GM19025 (cell line): ENCODE results near the gene HOXD11.

Experiments
- ATAC-seq: cut with Tn5 transposase; IDR thresholded peaks from one replicate; pipeline ENCODE4 v1.9.1; 2021; ENCODE audit warnings: mild to moderate bottlenecking, low read depth, moderate library complexity; ENCODE audit not compliant: unreplicated experiment

HOXD11 gene

DNA sequence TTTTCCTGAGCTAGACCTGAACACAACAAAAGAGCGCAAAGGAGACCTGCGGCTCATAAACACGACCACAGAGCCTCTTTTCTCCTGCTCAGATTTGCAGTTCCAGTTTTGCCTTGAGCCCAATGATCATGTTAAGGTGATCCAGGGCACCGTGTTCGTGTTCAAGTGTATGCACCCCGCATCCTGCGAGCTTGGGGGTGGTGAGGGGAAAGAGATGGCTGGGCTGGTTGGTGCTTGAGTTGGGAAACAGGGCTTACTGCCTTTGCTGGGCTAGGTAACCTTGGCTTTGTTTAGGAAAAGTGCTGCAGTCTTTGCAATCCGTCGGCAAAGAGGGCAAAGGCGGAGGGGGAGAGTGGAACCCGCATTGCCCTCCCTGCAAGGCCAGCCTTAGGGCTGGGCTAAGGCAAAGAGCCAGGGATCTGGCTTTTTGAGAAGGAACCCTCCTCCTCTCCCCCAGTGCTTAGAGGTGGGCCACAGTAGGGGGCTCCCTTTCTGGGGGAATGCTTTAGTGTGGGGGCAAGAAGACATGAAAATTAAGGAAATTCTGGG lies 10.8 kb downstream of the HOXD11 start:
- ATAC-seq, result no peak

DNA sequence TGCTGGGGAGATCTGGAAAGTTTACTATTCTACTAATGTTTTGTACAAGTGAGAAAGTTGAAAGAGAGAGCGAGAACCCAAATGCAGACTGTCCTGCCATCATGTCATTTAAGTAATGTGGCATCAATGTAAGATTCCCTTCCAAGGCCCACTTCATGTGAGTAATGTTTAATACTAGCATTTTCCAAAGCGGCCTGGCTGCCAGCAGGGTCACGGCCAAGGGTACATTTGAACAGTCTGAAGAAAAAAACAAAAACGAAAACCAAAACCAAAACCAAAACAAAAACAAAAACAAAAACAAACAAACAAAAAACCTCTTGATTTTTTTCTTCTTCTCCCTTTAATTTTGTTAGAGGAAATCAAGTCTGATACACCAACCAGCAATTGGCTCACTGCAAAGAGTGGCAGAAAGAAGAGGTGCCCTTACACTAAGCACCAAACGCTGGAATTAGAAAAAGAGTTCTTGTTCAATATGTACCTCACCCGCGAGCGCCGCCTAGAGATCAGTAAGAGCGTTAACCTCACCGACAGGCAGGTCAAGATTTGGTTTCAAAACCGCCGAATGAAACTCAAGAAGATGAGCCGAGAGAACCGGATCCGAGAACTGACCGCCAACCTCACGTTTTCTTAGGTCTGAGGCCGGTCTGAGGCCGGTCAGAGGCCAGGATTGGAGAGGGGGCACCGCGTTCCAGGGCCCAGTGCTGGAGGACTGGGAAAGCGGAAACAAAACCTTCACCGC lies 11.7 kb downstream of the HOXD11 start:
- ATAC-seq, result no peak

DNA sequence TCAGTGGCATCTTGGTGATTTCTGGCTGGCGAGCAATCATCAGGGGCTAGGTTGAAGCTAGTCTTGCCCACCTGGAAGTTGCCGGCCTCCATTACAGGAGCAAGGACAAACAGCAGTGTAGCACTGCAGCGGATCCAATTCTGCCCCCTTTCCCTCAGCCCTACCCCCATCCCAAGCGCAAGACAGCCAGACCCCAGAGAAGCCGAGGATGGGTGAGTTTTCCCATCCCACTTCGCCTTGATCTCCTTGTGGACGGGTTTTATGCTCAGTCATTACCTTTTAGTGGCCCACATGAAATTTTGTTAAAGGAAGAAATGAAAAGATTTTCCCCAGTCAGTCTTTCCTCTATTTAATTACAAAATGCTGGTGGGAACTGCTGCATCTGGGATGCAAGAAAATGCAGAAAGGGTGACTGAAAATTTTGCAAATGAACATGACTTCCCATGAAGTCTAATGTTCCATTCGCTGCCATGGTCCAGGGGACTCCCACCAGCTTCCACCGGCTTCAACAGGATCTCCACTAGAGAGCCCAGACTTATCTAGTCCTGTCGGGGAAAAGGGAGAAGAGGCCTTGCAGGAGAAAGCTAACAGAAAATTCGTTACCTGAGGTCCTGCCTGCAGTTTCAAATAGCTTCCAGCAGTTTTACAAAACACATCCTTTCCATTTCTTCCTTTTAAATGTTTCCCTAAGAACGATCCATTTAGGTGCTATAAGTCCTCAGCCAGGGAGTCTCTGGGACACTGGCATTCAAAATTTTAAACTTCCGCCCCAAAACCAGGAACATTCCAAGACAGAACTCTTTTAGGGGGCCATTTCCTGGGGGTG lies 13.5 kb downstream of the HOXD11 start:
- ATAC-seq, result no peak

DNA sequence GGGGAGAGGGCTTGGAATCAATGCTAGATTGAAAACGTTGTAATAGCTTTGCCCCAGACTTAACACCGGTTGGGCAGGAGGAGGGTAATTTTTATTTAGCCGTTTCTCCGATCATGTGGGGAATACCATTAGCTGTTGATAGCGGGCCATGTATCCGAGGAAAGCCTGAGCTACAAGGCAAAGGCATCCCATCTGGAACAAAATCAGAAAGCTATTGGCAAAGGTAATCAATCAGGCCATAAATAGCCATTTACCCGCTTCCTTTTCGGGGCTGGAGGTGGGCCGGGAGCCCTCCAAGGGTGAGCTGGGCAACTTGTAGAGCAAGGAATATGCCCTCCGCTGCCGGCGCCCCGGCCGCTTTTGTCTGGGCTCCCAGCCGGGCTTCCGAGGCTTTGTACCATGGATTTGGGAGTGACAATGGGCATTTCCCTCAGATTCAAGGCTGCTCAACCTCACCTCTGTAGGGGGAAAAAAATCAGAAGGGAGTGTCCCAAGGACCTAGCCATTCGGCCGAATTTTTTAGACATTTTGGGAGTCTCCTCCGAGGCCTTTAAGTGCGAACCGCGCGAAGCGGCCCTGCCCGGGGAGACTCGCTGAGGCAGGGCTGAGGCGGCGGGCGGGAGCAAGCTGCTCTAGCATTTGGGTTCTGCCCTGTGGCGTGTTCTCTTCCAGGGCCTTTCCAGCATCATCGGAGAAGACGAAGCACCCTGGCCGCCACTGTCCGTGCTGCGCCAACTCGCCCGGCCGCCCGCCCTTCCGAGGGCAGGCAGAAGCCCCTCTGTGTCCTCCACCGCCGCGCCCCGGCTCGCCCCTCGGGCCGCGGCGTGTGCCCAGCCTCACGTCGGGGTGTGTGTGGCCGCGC lies 14.3 kb downstream of the HOXD11 start:
- ATAC-seq, result no peak

DNA sequence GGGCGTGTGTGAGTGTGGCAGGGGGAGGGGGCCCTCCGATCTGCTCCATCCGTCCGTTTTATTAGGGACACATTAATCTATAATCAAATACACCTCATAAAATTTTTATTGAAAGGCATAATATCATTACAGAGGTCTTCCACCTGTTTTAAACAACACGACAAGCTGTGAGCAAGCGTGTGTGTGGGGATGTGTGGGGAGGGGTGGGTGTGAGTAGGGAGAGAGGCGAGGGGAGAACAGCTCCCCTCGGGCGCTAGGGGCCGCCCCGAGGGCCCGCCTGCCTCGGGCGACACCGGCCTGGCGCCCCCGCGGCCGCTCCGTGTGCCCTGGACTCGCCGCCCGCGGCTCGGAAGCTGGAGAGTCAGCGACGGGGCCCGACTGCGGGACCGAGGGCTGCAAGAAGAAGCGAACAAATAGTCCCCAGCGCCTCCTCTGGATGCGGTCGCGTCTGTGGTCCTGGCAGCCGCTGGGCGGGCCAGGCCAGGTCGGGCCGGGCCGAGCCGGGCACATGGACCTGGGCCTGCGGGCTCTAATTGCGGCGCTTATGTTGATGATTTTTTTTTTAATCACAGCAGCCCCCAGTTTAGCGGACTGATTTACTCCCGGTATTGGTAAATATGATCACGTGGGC lies 15.1 kb downstream of the HOXD11 start:
- ATAC-seq, result no peak

DNA sequence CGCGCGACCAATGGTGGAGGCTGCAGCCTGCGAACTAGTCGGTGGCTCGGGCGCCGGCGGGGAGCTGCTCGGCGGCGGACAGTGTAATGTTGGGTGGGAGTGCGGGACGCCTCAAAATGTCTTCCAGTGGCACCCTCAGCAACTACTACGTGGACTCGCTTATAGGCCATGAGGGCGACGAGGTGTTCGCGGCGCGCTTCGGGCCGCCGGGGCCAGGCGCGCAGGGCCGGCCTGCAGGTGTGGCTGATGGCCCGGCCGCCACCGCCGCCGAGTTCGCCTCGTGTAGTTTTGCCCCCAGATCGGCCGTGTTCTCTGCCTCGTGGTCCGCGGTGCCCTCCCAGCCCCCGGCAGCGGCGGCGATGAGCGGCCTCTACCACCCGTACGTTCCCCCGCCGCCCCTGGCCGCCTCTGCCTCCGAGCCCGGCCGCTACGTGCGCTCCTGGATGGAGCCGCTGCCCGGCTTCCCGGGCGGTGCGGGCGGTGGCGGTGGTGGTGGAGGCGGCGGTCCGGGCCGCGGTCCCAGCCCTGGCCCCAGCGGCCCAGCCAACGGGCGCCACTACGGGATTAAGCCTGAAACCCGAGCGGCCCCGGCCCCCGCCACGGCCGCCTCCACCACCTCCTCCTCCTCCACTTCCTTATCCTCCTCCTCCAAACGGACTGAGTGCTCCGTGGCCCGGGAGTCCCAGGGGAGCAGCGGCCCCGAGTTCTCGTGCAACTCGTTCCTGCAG lies 15.8 kb downstream of the HOXD11 start, which contains the start of gene HOXD9:
Gene HOXD9, plus strand, starts transcription at position 37 of the 728 bp plus-strand sequence. Its CDS starts 50 bp downstream, at position 87.
- no peak for ATAC-seq

DNA sequence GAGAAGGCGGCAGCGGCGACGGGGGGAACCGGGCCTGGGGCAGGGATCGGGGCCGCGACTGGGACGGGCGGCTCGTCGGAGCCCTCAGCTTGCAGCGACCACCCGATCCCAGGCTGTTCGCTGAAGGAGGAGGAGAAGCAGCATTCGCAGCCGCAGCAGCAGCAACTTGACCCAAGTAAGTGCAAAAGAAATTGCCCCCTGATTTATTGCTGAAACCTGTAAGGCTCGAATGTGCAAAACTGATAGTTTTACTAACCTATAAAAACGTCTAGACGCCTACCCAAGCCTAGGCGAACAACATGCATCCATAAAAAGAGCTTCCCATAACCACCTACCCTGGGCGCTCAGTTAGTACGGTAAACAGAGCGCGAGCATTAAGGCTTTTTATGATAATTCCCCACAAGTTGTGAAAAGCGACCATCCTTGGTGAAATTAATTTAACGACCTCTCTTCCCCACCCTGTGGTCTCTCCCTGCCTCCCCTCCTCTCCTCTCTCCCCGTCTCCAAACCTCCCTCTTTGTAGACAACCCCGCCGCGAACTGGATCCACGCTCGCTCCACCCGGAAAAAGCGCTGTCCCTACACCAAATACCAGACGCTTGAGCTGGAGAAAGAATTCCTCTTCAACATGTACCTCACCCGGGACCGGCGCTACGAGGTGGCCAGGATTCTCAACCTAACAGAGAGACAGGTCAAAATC lies 16.5 kb downstream of the HOXD11 start:
- ATAC-seq, result no peak

DNA sequence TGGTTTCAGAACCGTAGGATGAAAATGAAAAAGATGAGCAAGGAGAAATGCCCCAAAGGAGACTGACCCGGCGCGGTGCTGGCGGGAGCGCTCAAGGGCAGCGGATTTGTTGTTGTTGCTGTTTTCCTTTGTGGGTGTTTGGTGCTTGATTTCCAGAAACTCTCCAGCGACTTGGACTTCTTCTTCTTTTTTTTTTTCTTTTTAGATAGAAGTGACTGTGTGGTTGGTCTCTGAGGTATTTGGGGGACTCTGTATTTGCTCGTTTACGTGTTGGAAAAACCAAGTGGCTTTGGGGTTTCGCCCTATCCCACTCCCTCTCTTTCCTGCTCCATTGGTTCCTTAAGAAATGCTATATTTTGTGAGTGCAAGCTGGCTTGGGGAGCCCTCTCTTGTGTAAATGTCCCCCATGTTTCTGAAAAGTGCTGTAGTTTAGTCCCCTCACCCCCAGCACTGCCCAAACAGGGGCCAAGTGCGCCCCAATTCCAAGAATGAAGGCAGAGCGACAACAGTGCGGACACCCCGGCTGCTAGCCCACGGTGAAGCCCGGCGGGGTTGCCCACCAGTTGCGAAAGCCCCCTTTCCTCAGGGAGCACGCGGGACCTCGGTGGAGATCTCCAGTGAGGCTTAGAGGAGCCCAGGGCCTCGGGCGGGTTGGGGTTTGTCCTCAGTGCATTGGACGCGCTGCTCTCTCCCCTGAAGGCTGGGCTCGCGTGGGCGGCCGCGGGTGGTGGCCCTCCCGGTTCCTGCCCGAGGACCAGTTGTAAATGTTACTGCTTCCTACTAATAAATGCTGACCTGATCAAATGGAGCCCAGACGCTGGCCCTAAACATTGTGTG lies 17.2 kb downstream of the HOXD11 start:
- no peak for ATAC-seq

DNA sequence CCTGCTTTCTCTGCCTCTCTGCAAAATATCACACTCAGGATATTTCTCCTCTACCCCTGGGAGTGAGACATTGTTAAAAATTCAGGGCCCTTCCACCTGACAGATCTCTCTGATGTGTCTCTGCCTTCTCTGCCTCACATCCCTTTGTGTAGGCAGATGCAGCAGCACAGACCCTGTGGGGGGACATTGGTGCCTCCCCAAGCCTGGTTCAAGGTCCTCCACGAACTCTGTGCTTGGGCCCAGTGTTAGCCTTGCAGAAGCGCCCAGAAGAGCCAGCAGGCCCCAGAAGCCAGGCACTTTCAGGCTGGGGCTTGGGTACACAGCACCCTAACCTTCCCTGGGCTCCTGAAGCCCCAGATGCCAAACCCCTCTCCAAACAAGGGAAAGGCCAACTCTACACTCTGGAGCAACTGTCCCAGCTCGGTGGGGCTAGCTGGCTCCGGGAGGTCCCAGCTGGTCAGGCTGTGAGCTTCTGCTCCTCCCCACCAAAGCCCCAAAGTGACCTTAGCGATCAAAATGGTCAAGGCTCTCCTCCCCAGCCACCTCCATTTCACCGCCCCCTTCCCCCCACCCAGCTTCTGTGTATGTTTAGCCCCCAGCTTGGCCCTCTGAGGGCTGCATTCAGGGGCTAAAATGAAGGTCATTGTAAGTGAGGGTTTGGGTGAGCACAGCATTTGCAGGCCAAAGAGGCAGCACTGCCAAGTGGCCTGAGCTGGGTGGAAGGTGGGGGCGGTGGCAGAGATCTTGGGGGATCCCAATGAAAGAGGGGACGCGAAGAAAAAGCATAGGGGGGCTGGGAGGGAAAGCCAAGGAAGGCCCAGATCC lies 18.1 kb downstream of the HOXD11 start:
- no peak for ATAC-seq

DNA sequence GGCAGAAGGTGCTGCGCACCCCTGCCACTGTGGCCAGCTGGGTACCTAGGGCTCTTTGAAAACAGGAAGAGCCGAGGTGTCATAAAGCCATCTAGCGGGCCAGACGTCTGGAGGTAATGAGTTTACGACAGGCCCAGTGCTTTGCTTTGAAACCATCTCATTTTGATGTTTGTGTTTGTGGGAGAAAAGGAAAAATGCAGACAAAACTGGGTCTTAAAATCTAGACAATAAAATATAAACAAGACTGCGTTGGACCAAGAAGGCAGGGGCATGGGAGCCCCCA lies 18.6 kb downstream of the HOXD11 start:
- no peak for ATAC-seq

DNA sequence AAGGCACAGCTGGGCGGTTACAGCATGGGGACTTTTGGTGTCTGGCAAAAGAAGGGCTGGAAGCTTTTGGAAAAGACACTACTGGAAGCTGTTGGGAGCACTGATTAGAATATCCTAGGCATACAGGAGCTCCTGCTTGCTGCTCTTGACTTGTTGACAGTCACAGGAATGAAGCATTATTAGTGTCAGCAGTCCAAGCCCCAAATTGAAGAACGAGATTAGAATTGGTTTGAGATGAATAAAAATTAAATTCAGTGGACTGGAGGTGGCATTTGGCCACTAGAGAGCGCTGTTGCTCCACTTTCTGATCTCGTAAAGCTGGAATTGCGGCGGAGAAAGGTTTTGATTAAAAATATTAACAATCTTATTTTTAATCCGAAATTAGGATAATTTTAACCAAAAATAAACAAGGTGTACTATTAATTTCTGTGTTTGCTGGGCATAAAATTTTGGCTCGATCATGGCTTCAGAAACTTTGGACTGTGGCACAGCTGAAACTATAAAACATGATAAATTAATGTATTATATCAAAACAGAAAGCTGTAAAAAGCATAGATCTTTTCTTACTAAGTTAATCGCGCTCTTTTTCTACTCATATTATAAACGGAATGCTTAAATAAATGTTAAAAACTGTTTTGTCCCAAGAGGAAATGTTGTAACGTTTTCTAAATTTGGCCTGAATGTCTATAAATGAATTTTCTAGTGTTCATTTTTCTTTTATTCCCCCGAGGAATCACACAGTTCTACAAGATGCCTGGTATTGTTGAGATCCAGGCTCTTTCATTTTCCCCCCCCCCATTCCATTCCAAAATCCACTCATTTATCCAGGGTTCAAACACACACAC lies 20.1 kb downstream of the HOXD11 start:
- ATAC-seq, result no peak

DNA sequence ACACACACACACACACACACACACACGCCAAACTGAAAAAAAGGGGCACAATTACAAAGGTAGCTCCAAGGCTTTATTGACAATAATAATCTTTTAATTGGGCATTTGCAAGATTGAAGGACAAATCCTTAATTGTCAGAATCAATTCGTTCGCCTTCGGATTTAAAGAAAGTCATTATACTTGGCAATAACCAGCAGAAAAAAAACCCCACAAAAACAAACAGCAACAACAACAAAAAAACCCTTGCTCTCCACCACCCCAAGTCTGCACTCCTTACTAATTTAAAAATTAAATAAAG lies 20.6 kb downstream of the HOXD11 start:
- ATAC-seq, result no peak

DNA sequence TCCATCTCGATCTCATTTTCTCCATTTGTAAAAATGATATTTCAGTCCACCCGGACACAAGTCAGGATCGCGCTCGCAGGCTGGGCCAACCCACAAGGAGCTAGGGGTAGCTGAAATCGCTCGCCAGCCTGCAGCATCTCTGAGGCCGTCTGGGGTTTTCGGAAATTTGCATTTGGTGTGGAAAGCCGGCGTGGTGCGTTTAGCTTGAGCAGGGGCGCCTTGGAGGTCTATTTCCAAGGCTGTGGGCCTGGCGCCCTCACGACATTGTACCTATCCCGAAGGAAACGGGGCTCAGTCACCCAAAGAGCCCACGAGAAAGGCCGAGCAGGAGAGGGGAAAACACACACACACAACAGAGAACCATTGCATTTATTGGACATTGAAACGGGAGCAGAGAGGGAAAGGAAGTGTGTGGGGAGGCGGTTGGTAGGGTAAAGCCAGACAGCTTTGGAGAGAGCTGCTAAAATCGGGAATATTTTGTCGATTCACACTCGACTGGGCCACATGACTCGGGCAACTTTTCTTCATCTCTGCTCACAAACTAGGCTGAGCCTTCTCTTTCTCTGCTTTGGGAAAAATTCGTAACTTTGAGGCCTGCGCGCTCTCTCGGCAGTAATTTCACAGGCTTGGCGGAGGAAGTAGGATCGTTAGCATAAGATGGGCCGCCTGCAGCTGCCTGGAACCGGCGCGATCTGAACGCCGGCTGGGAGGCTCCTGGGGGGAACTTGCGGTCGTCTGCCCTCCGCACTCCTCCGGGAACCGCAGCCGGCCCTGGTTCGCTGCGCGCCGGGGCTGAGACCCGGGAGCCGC lies 21.3 kb downstream of the HOXD11 start:
- ATAC-seq, result no peak

DNA sequence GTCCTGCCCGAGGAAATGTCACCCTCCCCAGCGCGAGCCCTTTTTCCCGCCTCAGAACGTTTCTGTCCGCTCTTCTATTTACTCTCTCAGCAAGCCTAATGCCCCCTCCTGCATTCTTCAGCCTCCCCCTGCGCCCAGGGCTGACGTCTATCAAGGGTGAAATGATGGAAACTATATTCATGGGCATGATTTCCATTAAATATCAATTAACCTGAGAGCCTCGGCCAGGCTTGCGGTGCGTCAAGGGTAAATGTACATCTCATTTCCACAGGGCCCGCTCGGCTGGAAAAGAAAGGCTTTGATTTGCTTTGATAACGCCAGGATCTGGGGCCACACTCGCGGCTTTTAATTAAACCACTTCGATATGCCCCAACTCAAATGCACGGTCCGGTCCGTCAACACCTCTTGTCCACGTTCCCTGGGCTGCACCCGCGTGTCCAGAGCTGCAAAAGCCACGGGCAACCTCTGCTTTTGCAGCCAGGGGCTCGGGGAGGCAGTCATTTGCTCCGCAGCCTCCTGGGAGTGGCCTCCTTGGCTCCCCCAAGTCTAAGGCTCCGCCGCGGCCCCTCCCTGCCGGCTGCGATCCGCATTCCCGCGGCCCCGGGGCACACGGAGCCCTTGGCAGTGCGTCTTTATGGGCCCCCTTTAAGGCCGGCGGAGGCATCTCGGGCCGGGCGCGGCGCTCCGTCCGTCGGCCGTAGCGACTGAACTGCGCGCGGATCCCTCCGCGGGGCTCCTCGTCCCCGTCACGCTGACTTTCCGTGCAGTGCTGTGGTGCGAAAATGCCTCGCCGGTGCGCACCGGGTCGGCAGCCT lies 22.1 kb downstream of the HOXD11 start, which contains the start of gene HOXD8:
Gene HOXD8, plus strand, starts transcription at position 724 of the 815 bp plus-strand sequence. CDS start 662 bp downstream, outside the sequence.
- ATAC-seq, result no peak

DNA sequence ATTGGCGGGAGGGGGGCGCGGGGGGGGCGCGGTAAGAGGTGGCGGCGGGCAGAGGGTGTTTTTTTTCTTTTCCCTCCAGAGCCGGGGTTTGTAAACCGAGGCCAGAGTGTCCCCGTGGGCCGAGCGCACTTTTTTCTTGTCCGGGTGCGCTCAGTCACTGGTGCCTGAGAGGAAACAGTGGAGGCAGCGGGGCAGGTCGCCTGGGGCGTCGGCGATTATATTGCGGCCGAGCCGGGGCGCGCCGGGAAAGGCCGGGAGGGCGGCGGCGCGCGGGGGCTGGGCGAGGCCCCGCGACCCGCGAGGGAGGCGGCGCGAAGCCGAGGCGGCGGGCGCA lies 22.7 kb downstream of the HOXD11 start:
- ATAC-seq, result no peak
